HG03565 (cell line): Measurements from ENCODE around the gene ZNF662.

Source experiments
- ATAC-seq: cut with Tn5 transposase; IDR thresholded peaks from one replicate; pipeline ENCODE4 v1.9.1; 2021; ENCODE audit warnings: mild to moderate bottlenecking, moderate library complexity; ENCODE audit not compliant: unreplicated experiment

ZNF662 gene

DNA sequence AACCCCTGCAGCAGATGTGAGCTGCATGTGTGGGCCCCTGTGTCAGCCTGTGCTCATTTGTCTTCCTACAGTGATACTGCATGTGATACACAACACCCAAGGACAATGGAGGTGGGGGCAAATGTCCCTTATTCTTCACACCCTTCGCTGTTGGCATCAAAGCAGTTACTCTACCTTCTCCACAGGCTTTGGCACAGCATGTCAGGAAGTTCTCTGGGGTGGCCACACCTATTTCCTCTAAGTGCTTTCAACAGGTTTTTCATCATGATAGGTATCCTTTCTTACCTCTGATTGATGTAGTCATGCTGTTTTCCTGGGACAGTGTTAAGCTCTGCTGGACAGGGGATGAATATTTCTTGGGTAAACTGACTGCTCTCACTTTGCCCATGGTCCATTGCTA is 29.5 kb downstream of the ZNF662 start:
- ATAC-seq = no peak

DNA sequence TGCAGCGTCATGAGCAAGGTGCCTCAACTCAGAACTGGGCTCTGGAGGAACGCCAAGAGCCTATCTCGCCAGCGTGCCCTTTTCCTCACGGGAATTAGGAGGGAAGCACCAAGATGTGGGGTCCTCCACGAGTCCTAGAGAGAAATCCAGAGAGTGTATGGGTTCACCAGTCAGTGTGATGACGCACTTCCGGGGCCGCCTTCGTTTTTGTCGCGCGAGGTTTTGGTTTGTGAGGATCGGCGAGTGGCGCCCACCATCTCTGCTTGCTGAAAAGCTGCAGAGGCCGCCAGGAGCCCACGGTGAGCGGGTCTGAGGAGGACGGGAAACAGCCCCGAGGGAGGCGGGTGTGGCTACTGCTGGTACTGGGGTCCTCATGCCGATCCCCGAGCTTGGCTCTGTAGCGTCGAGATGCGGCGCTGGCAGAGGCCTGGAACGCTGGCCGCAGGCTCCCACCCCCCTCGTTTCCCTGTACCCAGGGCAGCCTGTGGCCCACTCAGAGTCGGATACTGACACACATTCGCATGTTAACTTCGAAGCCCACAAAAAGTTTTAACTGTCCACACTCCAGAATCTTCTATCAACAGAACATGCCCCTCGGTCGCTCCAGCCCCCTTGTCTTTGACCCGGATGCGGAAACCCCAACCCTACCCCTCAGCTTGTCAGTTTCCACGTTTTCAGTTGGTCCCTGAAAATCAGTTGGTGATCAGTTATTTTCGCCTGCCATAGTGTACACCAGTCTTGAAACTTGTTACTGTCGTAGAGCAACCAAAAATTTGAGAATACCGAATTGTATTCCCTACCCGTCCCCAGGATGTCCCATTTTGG is 30.4 kb downstream of the ZNF662 start:
- ATAC-seq = no peak

GRCh38 chr3:42937334-42937733 is 31.4 kb downstream of the ZNF662 start:
- no peak for ATAC-seq

DNA sequence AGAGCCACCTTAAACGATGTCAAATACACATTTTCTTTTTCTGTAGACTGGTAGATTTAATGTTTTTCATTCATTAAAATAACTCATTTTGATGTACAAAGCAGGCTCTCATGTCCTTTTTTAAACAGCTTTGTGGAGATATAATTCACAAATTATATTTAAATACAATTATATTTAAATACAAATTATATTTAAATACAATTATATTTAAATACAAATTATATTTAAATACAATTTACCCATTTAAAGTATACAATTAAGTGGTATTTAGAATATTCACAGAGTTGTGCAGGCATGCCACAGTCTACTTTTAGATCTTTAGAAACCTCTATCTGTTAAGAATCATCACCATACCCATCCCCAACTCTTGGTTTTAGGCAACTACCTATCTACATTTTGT is 36.8 kb downstream of the ZNF662 start:
- ATAC-seq = no peak

GRCh38 chr3:42946050-42946449 is 40.1 kb downstream of the ZNF662 start:
- peak; percentile 41 for ATAC-seq

GRCh38 chr3:42957573-42957972 is 51.6 kb downstream of the ZNF662 start:
- ATAC-seq = no peak

DNA sequence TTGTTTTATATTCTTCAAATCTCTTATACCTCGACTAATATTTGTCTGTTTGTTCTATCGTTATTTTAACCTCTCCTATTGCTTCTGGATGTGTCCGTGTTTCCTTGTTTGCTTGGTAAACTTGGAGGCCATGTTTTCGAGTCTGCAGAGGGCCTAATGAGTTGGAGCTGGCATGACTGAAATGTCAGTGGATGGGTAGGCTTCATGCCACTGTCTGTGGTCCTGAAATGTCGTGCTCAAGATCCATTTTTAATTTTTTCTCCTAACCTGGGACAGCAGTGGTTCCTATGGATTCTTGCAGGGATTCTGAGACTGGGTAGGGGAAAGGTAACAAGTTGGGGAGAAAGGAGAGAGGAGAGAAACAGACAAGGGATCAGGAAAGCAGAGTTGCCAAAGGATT is 54.3 kb downstream of the ZNF662 start:
- ATAC-seq = no peak

DNA sequence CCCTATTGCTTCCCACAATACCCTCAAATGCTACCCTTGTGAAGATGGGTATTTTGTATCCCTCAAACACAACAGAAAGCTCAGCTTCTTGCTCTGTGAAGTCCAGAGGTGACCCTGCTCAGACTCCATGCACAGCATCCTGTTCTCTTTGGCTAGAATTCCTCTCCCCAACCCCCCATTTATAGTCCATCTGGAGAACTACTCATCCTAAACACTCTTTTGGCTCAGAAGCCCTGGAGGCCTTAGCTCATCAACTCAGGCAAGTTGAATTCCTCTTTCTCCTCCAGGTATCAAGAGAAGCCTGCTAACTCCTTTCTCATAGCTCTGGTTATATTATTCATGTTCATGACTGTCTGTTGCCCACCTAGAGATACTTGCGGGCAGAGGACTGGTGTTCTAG is 54.8 kb downstream of the ZNF662 start:
- ATAC-seq = no peak

DNA sequence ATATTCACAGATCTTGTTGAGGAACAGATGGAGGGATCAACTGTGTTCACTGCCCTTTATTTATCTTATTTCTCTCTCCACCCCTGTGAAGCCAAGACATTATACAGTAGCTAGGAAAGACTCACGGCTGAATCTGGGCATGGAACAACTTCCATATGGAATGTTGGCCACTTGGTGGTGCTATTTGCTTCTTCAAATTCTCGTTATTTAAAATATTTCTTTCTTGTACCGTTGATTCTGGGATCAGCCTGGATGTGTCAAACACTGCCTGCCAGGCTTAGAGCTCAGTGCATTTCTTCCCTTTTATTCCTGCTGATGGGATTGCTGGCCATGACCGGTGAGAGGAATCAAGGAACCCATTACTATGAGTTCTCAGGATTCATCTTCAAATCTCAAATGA is 55.7 kb downstream of the ZNF662 start:
- ATAC-seq = no peak

DNA sequence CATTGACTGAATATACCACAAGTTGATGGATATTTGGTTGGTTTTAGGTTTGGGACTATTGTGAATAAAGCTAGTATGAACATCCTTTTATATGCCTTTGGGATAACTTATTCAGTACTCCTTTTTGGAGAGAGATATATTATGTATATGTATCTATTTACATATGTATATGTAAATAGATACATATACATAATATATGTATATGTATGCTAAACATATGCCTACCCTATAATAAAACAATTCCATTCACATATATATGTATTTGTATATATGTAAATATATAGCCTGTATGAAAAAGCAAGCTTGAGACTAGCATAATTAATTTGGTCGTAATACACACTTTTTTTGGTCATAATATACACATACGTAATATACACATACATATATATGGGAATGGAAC is 57.3 kb downstream of the ZNF662 start:
- ATAC-seq = no peak

- no peak for ATAC-seq
These were observed 58.3 kb downstream of the ZNF662 start for GRCh38 chr3:42964266-42964665.
